Left hindlimb (tissue), 1 donor: ENCODE data around the gene CTU2.

Experiments
- DNase-seq: peaks from one replicate; pipeline ENCODE4 v3.0.0-alpha.2; 2018

The CTU2 gene

GRCh38 chr16:88747588-88748301 is 41.4 kb downstream of the CTU2 start:
- DNase-seq: no peak

GRCh38 chr16:88748364-88748763 is 42.1 kb downstream of the CTU2 start:
- DNase-seq: no peak

GRCh38 chr16:88749358-88749757 is 43.1 kb downstream of the CTU2 start:
- DNase-seq: no peak

- DNase-seq: no peak
These were observed 44.6 kb downstream of the CTU2 start for GRCh38 chr16:88750854-88751253.

GRCh38 chr16:88752386-88753002 is 46.2 kb downstream of the CTU2 start:
- no peak for DNase-seq

- DNase-seq: no peak
These were observed 46.9 kb downstream of the CTU2 start for GRCh38 chr16:88753191-88753590.

GRCh38 chr16:88753602-88754001 is 47.3 kb downstream of the CTU2 start:
- no peak for DNase-seq

GRCh38 chr16:88754109-88754911 is 48.0 kb downstream of the CTU2 start:
- no peak for DNase-seq

GRCh38 chr16:88754912-88755744 is 48.8 kb downstream of the CTU2 start:
- no peak for DNase-seq

- DNase-seq: no peak
These were observed 49.6 kb downstream of the CTU2 start for GRCh38 chr16:88755745-88756443.

GRCh38 chr16:88758227-88758943 is 52.1 kb downstream of the CTU2 start:
- DNase-seq: no peak

- DNase-seq: no peak
These were observed 52.6 kb downstream of the CTU2 start for GRCh38 chr16:88758944-88759244.

- DNase-seq: no peak
These were observed 53.1 kb downstream of the CTU2 start for GRCh38 chr16:88759245-88759975.

GRCh38 chr16:88759976-88760350 is 53.7 kb downstream of the CTU2 start:
- no peak for DNase-seq

GRCh38 chr16:88760424-88761142 is 54.3 kb downstream of the CTU2 start:
- no peak for DNase-seq

- no peak for DNase-seq
These were observed 54.8 kb downstream of the CTU2 start for GRCh38 chr16:88761143-88761534.

- DNase-seq: no peak
These were observed 55.5 kb downstream of the CTU2 start for GRCh38 chr16:88761830-88762229.

- DNase-seq: no peak
These were observed 56.1 kb downstream of the CTU2 start for GRCh38 chr16:88762258-88762870.

- no peak for DNase-seq
These were observed 56.6 kb downstream of the CTU2 start for GRCh38 chr16:88762941-88763340.

GRCh38 chr16:88763502-88764053 is 57.3 kb downstream of the CTU2 start:
- no peak for DNase-seq
